HL-60/S4 (cell line): Measurements from ENCODE around the gene PLA2G2F.

ENCODE experiments used
- in situ Hi-C: fragments of 300-500 bp; cut with MboI; formaldehyde crosslinking; loops from 2 replicates; pipeline ENCODE4 v1.14.3; 2022; ENCODE audit warnings: low sequenced_read_pairs

The PLA2G2F gene

DNA sequence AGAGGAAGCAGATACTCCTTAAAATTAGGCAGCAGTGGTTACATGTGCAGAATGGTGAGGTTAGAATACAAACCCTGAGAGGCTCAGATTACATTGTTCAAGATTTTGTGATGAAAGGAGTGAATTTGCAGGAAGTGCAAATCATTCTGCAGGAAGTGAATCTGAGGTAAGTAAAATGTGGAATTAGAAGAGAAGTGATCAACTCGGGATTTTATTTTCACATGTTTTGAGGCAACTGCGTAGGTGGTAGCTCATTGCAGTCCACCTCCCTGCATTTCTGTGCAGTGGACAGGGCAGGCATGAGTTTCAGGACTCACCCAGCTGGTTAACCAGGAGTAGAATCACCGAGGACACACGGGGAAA lies 49.3 kb downstream of the PLA2G2F start:
- in situ Hi-C loops = no loop called here

DNA sequence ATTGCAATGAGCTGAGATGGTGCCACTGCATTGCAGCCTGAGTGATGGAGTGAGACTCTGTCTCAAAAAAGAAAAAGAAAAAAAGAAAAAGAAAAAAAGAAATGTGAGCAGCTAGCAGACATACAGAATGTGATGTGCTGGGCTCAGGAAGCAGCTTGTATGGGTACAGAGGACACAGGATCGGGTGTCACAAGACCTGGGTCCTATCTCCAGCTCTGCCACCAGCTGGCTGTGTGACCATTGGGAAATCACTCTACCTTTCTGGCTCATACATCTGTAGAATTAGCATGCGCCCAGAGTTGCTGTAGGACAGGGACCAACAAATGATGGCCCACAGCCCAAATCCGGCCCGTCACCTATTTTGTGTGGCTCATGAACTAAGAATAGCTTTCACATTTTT lies 50.5 kb downstream of the PLA2G2F start:
- in situ Hi-C loops = no loop called here

DNA sequence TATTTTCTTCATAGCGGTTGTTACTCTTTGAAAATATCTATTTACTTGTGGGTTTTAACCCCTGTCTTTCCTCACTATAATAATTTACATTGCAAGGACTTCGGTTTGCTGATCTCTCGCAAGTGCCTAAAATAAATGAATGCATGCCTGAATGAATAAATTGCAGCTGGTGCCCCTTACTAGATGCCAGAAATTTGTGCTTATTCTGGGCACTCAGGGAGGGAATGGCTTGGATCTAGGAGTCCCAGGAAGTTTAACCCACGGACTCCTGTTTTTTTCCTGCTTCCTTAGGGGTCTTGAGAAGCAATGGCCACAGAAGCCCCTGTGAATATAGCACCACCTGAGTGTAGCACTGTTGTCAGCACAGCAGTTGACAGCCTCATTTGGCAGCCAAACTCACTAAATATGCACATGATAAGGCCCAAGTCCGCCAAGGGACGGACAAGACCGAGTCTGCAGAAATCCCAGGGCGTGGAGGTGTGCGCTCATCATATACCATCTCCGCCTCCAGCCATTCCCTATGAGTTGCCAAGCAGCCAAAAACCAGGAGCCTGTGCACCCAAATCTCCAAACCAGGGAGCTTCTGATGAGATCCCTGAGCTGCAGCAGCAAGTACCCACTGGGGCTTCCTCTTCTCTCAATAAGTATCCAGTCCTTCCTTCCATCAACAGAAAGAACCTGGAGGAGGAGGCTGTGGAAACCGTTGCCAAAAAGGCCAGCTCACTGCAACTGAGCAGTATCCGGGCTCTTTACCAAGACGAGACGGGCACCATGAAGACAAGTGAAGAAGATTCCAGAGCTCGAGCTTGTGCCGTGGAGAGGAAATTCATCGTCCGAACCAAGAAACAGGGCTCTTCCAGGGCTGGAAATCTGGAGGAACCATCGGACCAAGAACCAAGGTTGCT lies 51.4 kb downstream of the PLA2G2F start:
- in situ Hi-C loops = no loop called here

GRCh38 chr1:20191266-20191825 lies 52.2 kb downstream of the PLA2G2F start:
- in situ Hi-C loops = no loop called here

DNA sequence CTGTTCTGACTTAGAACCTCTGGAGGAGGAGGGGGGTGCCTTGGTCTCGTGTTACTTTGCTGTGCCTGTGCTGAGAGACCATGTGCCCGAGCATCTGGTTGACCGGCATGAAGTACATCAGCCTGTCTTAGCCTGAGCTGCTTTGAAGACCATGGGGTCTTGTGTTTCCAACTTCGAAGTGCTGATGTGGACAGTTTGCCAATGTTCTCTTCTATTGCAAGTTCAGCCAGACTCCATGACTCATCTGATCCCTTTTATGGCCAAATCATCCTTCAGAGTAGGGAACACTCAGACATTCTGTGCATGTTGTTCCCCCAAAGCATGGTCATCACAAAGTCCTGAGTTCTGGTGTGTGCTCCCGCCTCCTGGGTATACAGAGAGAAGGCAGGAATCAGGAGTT lies 53.2 kb downstream of the PLA2G2F start:
- in situ Hi-C loops = no loop called here

DNA sequence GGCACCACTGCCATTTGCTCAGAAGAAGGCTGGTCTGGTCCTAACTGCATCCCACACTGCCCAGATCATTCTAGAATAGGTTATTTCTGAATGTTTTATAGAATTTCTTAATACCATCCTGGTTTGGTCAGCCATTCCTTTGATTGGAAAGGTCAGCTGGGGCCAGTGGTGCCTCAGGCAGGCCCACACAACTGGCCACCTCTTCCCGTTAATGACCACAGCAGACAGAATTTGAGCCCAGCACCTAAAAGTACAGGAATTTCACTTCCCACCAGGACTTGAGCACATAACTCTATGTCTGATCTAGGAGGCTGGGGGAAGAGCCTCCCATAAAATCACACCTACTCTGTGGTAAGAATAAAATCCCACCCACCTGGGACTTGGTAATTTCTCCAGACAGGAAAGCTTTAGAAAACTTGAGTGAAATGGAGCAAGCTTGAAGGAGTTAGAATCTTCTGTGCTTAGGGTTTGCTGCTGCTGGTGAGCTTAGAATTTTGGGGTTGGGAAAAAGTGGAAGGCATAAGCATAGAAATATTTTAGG lies 53.8 kb downstream of the PLA2G2F start:
- in situ Hi-C loops = no loop called here

DNA sequence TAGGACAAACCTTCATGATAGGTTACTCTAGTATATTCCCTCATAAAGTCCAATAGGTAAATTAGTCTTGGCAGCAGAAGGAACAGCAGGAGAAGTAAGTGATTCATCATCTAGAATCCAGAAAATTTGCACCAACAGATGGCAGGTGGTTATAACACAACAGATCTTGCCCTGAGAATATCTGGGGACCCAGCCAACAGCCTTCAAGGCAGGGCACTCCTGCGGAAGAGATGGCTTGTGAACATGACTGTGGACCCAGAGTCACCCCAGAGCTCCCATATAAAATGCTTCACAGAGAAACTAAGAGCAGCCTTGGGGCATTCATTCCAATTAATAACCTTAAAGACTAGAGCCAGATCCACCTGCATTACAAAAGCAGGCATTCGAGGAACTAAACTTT lies 55.1 kb downstream of the PLA2G2F start:
- in situ Hi-C loops = no loop called here

- in situ Hi-C loops = no loop called here
Measured at GRCh38 chr1:20194757-20195461, 55.8 kb downstream of the PLA2G2F start.

DNA sequence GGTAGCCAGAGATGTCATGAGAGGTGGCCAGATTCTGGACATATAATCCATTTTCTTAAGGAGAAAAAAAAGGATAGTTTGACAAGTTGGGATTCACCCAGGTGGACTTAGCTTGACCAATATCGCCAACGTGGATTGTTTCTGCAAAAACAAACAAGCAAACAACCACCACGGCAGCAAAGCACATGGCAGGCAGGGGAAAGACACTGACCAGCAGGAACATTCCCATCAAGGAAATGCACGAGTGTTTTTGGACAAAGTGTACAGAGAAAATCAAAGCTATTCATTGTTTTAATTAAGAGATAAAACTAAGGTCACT lies 56.3 kb downstream of the PLA2G2F start:
- in situ Hi-C loops = no loop called here

DNA sequence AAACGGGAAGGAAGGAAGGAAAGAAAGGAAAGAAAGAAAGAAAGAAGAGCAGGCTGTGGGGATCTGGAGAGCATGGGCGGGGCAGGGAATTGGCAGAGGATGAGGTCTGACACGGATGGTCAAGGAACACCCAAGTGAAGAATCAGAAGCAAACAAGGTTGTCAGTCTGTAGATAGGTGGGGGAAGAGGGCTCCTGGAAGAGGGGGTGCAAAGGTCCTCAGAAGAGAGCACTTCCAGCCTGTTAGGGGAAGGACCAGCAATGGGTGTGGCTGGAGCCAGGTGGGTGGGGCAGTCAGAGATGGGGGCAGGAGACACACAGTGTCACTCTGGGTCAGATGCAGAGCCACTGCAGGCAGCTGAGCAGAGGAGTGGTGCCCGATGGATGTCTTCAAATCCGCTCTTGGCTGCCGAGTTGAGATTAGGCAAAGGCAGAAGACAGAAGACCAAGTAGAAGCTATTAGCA lies 58.2 kb downstream of the PLA2G2F start:
- in situ Hi-C loops = no loop called here

DNA sequence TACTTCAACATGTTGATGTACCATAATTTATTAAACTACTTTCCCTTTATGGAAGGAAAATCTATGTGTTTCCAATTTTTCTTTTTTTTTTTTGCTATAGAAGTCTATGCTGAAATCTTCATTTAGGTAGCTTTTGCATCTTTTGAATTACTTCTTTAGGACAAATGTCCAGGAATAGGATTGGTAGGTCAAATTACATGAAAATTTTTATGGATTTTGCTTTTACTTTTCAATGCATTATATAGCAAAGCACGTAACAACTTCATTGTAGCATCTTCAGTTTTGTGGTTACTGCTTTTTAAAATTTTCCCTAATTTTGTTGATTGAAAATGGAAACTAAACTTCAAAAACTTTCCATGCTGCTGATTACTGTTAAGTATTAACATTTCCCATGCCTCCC lies 59.2 kb downstream of the PLA2G2F start:
- in situ Hi-C loops = no loop called here

DNA sequence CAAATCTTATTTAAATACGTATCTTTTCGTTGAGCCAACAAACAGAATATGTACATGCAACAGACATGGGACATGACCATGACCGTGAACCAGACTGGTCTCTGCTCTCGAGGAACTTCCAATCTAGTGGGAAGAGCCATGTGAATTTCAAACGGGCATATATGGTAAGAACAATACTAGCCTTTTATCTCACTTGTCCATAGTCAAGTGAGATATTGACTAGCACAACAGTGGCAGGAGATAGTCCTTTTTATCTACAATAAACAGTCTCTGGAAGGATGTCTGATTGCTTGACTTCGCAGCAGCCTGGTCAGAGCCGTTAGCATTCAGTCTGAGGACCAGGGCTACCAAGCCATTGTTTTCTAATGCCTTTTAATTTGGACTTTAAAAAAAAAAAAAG lies 59.8 kb downstream of the PLA2G2F start:
- in situ Hi-C loops = no loop called here

DNA sequence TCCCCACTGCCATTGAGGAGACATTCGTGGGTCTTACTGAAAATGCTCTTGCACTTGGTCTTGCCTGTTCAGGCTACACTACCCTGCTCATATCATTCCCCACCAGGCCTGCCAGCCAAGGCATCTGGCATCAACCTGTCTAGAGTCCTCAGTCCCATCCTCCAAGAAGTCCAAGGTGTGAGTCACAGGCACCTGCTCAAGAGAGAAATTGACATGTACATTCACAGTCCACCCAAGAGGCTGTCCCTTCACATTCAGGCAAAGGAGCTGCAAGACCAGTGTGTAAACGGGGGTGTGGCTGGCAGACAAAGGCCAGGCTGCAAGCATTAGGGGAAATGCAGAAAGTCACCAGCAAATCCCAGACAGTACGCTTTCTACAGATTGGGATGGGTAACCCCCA lies 60.3 kb downstream of the PLA2G2F start:
- in situ Hi-C loops = no loop called here

DNA sequence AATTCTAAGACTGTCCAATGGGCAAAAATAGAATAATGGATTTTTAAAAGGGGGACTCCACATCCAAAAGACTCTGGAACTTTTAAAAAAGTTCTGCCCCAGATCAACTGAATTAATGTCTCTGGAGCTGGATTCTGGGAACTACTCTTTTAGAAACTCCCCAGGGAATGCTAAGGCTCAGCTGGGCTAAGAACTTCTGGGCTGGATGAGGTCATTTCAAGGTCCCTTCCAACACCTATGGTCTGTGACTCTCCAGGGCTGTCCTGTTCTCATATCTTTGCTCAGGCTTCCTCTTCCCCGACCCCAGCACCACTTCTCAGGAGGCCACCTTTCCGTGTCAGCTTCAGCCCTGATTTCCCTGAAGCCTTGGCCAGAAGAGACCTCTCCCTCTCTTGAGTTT lies 60.7 kb downstream of the PLA2G2F start:
- in situ Hi-C loops = loop anchor here (25.0 kb wide), 1 partner anchor 287 kb away; the partner anchor contains the start of gene CAMK2N1
